Skeletal muscle tissue (tissue), 4 donors: ENCODE measurements around the gene ABHD13. TPM values are rescaled to one million over a fixed set of nuclear protein-coding genes. Genes with fewer than 3 reads are reported as not detected.

Source experiments
- H3K27ac ChIP-seq: one replicate; pipeline ENCODE4 v1.7.0; 2013; ENCODE audit warnings: mild to moderate bottlenecking, low read depth, low read length, inconsistent platforms
- H3K27me3 ChIP-seq, 3 donors: one replicate each; pipeline ENCODE4 v1.7.0; 2013; ENCODE audit warnings: low read length in 3 of 3; ENCODE audit not compliant: control insufficient read depth in 3 of 3, insufficient read depth in 3 of 3
- H3K36me3 ChIP-seq, 3 donors: one replicate each; pipeline ENCODE4 v1.7.0; 2013; ENCODE audit warnings: low read length in 3 of 3; ENCODE audit not compliant: control insufficient read depth in 3 of 3, insufficient read depth in 3 of 3
- H3K4me1 ChIP-seq, 3 donors: one replicate each; pipeline ENCODE4 v1.7.0; 2013; ENCODE audit warnings: low read length in 3 of 3, mild to moderate bottlenecking in 3 of 3; ENCODE audit not compliant: control insufficient read depth in 3 of 3, insufficient read depth in 3 of 3
- H3K4me3 ChIP-seq, 3 donors: one replicate each; pipeline ENCODE4 v1.7.0; 2013; ENCODE audit warnings: low read length in 3 of 3
- H3K9ac ChIP-seq, 3 donors: one replicate each; pipeline ENCODE4 v1.7.0; 2013; ENCODE audit warnings: low read length in 3 of 3, mild to moderate bottlenecking in 3 of 3, moderate library complexity in 2 of 3, low read depth in 1 of 3
- H3K9me3 ChIP-seq, 3 donors: one replicate each; pipeline ENCODE4 v1.7.0; 2013; ENCODE audit warnings: low read length in 3 of 3; ENCODE audit not compliant: control insufficient read depth in 3 of 3
- total RNA-seq: library from RNA; depleted of rRNA; stranded (reverse); fragments of >200 nt; gene quantifications from one replicate; pipeline ENCODE4 v1.2.3, GENCODE V29; 2014
- donor health status: Osteomylitis.

The ABHD13 gene
- total RNA-seq, 1 donor from 2014 or later: 7.8 TPM

DNA sequence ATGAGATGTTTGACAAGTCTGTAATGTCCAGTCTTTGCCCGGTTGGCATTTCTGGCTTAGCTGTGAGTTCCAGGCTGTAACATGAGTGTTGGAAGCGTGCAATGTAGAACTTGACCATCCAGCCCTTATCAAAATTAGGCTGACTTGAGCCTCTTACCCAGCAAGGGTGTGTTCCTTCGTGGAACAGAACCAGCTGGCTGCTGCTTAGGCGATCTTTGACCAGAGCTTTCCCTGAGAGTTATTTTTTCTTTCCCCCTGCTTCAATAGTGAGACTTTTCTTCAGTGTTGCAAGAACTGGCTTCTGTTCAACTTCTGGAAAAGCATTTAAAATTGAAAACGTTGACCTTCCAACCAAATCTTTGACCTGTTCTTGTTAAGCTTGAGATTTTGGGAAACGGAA, 57.9 kb downstream of the ABHD13 start:
- Histone ChIP-seq H3K9me3 (no peaks in the 10 kb centered on the region), H3K27ac (no peak overlapping the region), H3K4me1 (peaks cover 0 to 3% (median 3%) of the 10 kb centered on the region in 3 donors), H3K36me3 (no peaks in the 10 kb centered on the region), H3K27me3 (no peaks in the 10 kb centered on the region), H3K4me3 (no peak overlapping the region), H3K9ac (no peak overlapping the region)

DNA sequence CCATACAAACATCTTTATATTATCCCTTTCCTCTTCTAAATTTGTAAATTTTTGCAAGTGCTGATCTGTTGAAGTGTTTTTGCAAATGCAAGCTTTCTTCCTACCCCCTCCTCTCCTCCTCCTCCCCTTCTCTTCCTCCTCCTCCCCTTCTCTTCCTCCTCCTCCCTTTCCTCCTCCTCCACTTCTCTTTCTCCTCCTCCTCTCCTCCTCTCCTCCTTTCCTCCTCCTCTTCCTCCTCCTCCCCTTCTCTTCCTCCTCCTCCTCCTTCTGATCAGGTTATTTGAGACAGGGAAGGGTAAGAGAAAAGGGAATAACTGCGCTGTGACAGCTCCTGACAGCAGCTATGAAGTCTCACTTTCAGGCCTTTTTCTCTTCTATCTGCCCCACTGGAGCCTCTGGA, 60.3 kb downstream of the ABHD13 start:
- Histone ChIP-seq H3K27ac (no peak overlapping the region), H3K4me3 (no peak overlapping the region), H3K9me3 (no peaks in the 10 kb centered on the region), H3K27me3 (no peaks in the 10 kb centered on the region), H3K36me3 (no peaks in the 10 kb centered on the region), H3K4me1 (peaks cover 0 to 3% (median 3%) of the 10 kb centered on the region in 3 donors), H3K9ac (no peak overlapping the region)

DNA sequence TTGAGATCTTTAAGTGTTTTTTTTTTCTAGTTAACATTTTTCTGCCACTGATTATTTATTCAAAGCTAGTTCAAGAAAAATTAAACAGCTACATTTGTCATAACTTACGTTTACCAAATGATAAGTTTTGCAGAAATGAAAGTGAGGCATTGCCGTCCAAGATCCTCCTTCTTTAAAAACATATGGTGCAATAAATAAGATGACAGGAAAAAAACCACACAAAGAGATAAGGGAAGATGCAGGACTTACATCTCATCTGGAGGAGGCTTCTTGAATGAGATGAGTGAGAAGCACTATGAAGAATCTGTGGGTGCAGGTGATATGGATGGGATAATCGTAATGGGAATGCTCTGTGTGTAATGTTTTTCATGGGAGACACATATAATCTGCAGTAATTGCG, 63.7 kb downstream of the ABHD13 start:
- H3K36me3 ChIP-seq: no peaks in the 10 kb centered on the region
- no peak overlapping the region for H3K4me3 ChIP-seq
- no peaks in the 10 kb centered on the region for H3K27me3 ChIP-seq
- H3K27ac ChIP-seq: no peak overlapping the region
- no peak overlapping the region for H3K9ac ChIP-seq
- H3K4me1 ChIP-seq: no peaks in the 10 kb centered on the region
- H3K9me3 ChIP-seq: no peaks in the 10 kb centered on the region

DNA sequence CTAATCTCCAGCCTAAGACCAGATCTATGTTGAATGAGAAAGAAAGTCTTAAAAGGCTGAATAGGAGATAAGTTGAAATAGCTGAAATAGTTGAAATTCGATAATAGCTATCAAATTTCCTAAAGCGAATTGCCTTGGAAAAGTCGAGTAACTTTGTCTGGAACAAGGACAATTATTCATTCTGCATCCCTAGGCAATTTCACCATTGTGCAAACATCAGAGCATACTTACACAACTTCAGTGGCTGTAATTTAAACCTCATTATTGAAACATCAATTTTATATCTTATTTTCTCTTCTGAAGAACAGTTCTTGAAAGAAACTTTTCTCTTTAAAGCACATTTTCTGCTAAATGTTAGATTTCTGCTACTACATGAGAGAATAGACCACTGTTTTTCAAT, 64.9 kb downstream of the ABHD13 start:
- Histone ChIP-seq H3K27ac (no peak overlapping the region), H3K9me3 (no peaks in the 10 kb centered on the region), H3K27me3 (no peaks in the 10 kb centered on the region), H3K4me1 (no peaks in the 10 kb centered on the region), H3K36me3 (no peaks in the 10 kb centered on the region), H3K4me3 (no peak overlapping the region), H3K9ac (no peak overlapping the region)

Other genes with a start within 250 kb of the ABHD13 start
- gene LIG4, start 2.9 kb upstream of the ABHD13 start, total RNA-seq: 4.2 TPM
- gene TNFSF13B, start 51.3 kb downstream of the ABHD13 start, total RNA-seq: 1.6 TPM